Smooth muscle cell (in vitro differentiated cells): Measurements from ENCODE around the gene TANGO2. TPM values are rescaled to one million over a fixed set of nuclear protein-coding genes. Genes with fewer than 3 reads are reported as not detected.

Source experiments
- DNase-seq: peaks from one replicate; lab custom pipeline; 2025; ENCODE audit not compliant: unreplicated experiment; lab: John Stamatoyannopoulos, UW
- H2AFZ ChIP-seq: fragments of 200-600 bp; sonication (generic); 2 replicates; pipeline ENCODE4 v1.6.0; 2016; ENCODE audit warnings: antibody characterized with exemption, low read depth, mild to moderate bottlenecking
- H3F3A ChIP-seq: fragments of 200-600 bp; sonication (generic); 2 replicates; pipeline ENCODE4 v1.6.0; 2017; ENCODE audit warnings: antibody characterized with exemption, low read depth
- H3K27ac ChIP-seq: fragments of 200-600 bp; sonication (generic); 2 replicates; pipeline ENCODE4 v1.5.1; 2016; ENCODE audit warnings: low read depth, mild to moderate bottlenecking
- H3K27me3 ChIP-seq: fragments of 200-600 bp; sonication (generic); 2 replicates; pipeline ENCODE4 v1.6.1; 2016; ENCODE audit warnings: low read depth, mild to moderate bottlenecking
- H3K36me3 ChIP-seq: fragments of 200-600 bp; sonication (generic); 2 replicates; pipeline ENCODE4 v1.5.1; 2016; ENCODE audit warnings: low read depth
- H3K4me1 ChIP-seq: fragments of 200-600 bp; sonication (generic); 2 replicates; pipeline ENCODE4 v1.5.1; 2016; ENCODE audit warnings: low read depth
- H3K4me2 ChIP-seq: fragments of 200-600 bp; sonication (generic); 2 replicates; pipeline ENCODE4 v1.6.0; 2016; ENCODE audit warnings: mild to moderate bottlenecking
- H3K4me3 ChIP-seq: fragments of 200-600 bp; sonication (generic); 2 replicates; pipeline ENCODE4 v1.5.1; 2016; ENCODE audit warnings: mild to moderate bottlenecking
- H3K79me2 ChIP-seq: fragments of 200-600 bp; sonication (generic); 2 replicates; pipeline ENCODE4 v1.6.0; 2016; ENCODE audit warnings: low read depth, mild to moderate bottlenecking
- H3K9ac ChIP-seq: fragments of 200-600 bp; sonication (generic); 2 replicates; pipeline ENCODE4 v1.6.0; 2016; ENCODE audit warnings: low read depth
- H3K9me3 ChIP-seq: fragments of 200-600 bp; sonication (generic); replicated peaks from 2 replicates; pipeline ENCODE4 v1.5.1; 2016; ENCODE audit warnings: low read depth
- H4K20me1 ChIP-seq: fragments of 200-600 bp; sonication (generic); 2 replicates; pipeline ENCODE4 v1.6.0; 2016; ENCODE audit warnings: low read depth
- CTCF ChIP-seq: fragments of 200-600 bp; sonication (generic); IDR thresholded peaks from 2 replicates; pipeline ENCODE4 v1.5.1; 2017; ENCODE audit warnings: borderline replicate concordance, mild to moderate bottlenecking, antibody characterized with exemption; ENCODE audit not compliant: insufficient read depth, poor library complexity, severe bottlenecking
- WGBS: methylation state at CpG from one replicate; pipeline ENCODE4 v1.1.7; 2016; ENCODE audit warnings: low lambda C conversion rate; 5-methylcytosine and 5-hydroxymethylcytosine counted together
- polyA plus RNA-seq: library from polyadenylated mRNA; unstranded; fragments of >200 nt; fragmentation: Nextera tagmentation; extraction: Ambion mirVana; gene quantifications from 2 replicates; pipeline ENCODE4 v1.2.1, GENCODE V29; 2016
- total RNA-seq: library from RNA; depleted of rRNA; stranded (reverse); fragments of >200 nt; gene quantifications from 2 replicates; pipeline ENCODE4 v1.2.3, GENCODE V29; 2014

The TANGO2 gene
- total and polyA plus RNA-seq, 2 experiments from 2014 or later, result 10.8 to 14.7 TPM

- TF ChIP-seq CTCF, result no peak
These were observed 27.0 kb upstream of the TANGO2 start for GRCh38 chr22:19993926-19994325.

GRCh38 chr22:19994851-19995610 is 25.9 kb upstream of the TANGO2 start:
- no peaks in the 10 kb centered on the region for H3K27me3 ChIP-seq
- H3K4me1 ChIP-seq, result peaks cover 27% of the 10 kb centered on the region
- H3K4me3 ChIP-seq, result no peak overlapping the region
- no peaks in the 10 kb centered on the region for H3K9me3 ChIP-seq
- no peak overlapping the region for H3K27ac ChIP-seq
- WGBS, result 84% methylated on average over 11 of the region's 12 CpGs
- no peaks in the 10 kb centered on the region for H3F3A ChIP-seq
- no peak for DNase-seq
- no peaks in the 10 kb centered on the region for H4K20me1 ChIP-seq
- TF ChIP-seq CTCF, result no peak
- no peaks in the 10 kb centered on the region for H3K79me2 ChIP-seq
- no peak overlapping the region for H3K4me2 ChIP-seq
- no peak overlapping the region for H2AFZ ChIP-seq
- H3K36me3 ChIP-seq, result no peaks in the 10 kb centered on the region
- no peak overlapping the region for H3K9ac ChIP-seq

More at GRCh38 chr22:19993926-19994325, 27.0 kb upstream of the TANGO2 start:
- peaks cover 16% of the 10 kb centered on the region for H3K4me1 ChIP-seq
- no peaks in the 10 kb centered on the region for H3K27me3 ChIP-seq
- WGBS, result 85% methylated on average over 6 of the region's 7 CpGs
- H3K9me3 ChIP-seq, result no peaks in the 10 kb centered on the region
- no peak overlapping the region for H2AFZ ChIP-seq
- no peak overlapping the region for H3K4me3 ChIP-seq
- no peak overlapping the region for H3K4me2 ChIP-seq
- no peaks in the 10 kb centered on the region for H3K79me2 ChIP-seq
- H3F3A ChIP-seq, result no peaks in the 10 kb centered on the region
- H3K9ac ChIP-seq, result no peak overlapping the region
- no peak overlapping the region for H3K27ac ChIP-seq
- H3K36me3 ChIP-seq, result no peaks in the 10 kb centered on the region
- H4K20me1 ChIP-seq, result no peaks in the 10 kb centered on the region
- DNase-seq, result no peak

GRCh38 chr22:19995611-19996339 is 25.1 kb upstream of the TANGO2 start:
- Histone ChIP-seq H4K20me1 (no peaks in the 10 kb centered on the region), H3K4me1 (peaks cover 33% of the 10 kb centered on the region), H3F3A (no peaks in the 10 kb centered on the region), H3K79me2 (no peaks in the 10 kb centered on the region), H3K27me3 (no peaks in the 10 kb centered on the region), H3K4me3 (no peak overlapping the region), H3K9ac (no peak overlapping the region), H3K36me3 (no peaks in the 10 kb centered on the region), H3K27ac (no peak overlapping the region), H2AFZ (no peak overlapping the region), H3K9me3 (no peaks in the 10 kb centered on the region), H3K4me2 (no peak overlapping the region)
- WGBS, result 92% methylated on average over 15 of the region's 18 CpGs
- DNase-seq, result no peak
- no peak for TF ChIP-seq CTCF
